ENCODE data around the gene SPHKAP.
"Not testable (repeated sequence)": the region's sequence is repeated elsewhere in the genome, so short reads cannot be mapped to it uniquely, and the experiment has no call there.

Gene SPHKAP

DNA sequence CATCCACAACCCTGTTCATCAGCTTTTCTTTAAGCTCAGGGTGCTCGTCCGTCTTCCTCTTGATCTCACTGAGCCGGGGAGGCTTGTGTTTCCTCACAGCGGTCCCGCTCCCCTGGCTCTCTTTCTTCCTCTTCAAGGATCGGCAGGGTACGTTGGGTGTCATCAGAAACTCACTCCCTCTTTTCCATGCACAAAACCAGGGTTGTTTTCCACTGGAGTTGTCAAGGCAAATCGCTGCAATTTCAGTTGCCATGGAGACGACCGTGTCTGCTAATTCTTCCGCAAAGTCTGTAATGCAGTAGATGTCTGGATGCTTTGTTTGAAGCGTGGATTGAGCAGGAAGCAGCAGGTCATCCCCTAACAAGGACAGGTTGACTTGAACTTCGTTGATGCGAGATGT, 163.7 kb downstream of the SPHKAP start:
- no peak for DNase-seq

DNA sequence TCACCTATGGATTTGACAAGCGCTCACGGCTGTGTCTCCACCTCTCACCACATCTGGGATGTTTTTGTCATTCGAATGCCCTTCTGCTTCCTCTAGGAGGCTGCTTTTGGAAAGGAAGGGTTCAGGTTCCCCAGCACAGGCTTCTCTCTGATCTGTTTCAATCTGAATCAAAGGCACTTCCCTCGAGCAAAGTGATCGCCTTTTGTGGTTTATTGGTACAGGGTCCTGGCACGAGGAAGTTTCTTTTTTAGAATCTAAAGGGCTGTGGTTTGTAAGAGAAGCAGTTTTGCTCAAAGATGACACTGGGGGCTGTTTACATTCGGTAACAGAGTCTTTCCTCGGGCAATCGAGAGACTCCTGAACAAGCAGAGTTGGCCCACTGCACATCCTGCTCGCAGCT, 165.1 kb downstream of the SPHKAP start:
- no peak for DNase-seq

DNA sequence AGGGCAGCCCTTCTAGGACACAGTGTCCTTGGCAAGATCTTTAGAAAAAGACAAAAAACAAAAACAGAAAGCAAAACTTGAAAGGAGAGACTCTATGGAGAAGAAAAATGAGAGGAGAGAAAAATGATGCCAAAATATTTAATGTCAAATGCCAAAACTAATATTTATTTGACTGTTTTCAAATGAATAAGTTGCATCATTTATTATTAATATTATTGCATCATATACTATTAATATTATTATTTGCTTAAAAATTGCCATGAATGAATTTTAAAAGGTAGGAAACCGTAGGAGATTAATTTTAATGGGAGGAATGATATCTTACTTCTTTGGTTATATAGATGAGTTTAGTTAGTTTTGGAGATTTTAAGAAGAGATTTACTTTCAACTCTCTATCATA, 165.7 kb downstream of the SPHKAP start:
- DNase-seq: no peak

DNA sequence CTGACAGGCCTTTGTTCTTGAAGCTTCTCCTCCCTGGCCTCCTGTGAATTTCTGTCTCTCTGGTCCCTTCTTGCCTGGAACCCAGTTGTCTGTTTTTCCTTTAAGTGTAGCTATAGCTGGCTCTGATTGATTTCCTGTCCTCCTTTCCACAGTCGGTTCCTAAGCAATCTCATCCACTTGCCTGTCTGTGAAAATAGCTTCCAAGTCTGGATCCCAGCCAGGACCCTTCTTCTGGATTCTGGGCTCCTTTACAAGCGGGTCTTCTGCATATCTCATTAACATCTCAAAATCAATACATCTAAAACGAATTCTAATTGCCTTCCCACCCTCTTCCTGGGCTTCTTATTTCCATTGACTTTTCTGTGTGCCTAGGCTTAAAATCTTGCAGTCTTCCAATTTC, 185.1 kb downstream of the SPHKAP start:
- no peak for DNase-seq

DNA sequence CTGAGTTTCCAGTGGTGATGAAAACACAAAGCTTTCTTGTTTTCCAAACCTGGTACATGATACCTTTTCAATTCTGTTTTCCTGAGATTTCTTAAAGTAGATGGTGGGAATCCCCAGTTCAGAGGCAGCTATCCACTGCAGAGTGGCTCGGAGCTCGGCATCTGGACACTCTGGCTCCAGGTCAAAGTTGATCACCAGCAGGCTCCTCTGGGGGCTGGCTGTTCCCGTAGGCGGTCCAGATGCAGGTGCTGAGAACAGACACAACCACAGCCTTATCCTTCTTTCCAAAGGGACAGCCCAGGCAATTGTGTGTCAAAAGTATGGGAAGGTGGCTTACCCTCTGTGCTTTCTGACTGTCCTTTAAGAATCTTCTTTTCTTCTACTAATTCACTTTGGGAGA, 190.6 kb downstream of the SPHKAP start:
- DNase-seq: no peak

DNA sequence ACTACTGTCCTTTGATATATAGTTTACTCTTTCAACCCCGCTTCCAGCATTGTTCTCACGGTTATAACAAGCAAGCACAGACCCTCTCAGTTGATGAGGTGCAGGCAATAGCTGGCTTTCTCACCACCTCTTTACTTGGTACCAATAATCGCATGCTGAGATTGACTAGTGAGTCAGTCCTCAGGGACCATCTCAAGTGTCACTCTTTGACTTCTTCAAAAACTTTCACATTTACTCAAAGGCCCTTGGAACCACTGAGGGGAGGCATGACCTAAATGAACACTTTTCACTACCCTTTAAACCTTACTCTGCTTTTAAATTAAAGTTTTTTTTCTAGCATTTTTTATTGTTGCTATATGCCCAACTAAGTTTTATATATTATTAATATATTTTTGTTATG, 208.2 kb downstream of the SPHKAP start:
- DNase-seq: no peak

DNA sequence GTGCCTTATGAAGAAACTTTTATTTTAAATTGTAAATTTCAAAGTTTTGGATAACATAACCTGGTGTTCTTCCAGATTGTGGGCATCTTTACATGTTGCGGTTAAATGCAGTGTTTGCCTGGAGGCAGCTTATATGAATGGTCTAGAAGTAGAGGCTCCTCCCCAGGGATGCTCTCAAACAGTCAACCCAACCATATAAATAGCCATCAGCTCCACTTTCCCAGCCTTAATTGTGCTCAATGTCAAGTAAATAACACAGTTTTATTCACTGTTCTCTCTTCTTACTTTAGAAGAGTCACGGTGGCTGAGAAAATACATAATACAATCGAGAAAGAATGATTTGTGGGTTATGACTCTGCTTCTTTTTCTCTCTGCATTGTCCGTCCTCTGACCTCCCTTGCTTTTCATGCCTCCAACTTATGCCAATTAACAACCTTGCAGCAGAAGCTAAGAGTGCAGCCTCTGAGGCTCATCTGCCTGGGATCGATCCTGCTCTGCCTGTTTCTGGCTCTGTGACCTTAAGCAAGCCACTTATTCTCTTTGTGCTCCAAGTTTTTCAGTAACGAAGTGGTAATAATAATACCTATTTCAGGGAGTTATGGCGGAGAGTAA, 209.8 kb downstream of the SPHKAP start:
- DNase-seq: no peak

DNA sequence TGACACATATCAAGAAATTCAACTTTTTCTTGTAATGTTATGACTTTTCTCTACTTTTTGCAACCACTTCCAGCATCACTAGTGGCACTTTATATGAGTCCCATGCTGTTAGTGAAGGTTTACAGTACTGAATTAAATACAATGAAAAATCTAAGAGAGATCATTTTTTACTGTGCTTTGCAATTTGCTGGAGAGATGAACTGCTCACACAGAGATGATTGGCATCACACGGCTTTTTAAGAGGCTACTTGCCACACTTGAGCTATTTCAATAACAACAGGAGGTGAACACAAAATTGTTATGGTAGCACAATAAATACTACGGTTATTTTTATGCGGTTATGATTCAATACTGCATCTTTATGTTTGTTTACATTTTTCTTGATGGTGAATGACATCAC, 221.2 kb downstream of the SPHKAP start:
- no peak for DNase-seq

DNA sequence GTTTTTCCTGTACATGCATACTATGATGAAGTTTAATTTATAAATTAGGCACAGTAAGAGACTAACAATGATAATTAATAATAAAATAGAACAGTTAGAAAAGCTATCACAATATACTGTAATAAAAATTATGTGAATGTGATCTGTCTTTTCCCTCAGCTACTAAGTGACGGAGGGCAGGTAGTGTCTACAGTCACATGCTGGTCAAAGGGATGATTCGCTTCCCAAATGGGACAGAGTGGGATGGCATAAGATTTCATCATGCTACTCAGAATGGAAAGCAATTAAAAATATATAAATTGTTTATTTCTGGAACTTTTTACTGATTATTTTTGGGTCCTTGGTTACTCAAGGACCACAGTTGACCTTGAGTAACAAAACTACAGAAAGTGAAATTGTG, 238.5 kb downstream of the SPHKAP start:
- DNase-seq: no peak

DNA sequence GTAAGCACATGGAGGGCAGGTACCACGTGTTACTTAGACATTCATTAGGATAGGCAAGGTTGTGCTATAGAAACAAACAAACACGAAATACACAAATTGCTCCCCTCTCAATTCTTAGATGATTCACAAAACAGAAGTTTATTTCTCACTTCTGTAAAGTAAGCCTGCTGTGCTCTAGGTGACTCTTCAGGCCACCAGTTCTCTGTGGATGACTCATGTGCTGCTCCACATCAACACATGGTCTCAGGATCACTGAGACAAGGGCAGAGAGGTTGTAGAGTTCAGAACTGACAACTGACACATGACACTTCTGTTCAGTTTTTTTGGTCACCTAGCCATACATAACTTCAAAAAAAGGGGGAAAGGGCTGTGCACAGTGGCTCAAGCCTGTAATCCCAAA, 239.5 kb downstream of the SPHKAP start:
- DNase-seq: no peak

DNA sequence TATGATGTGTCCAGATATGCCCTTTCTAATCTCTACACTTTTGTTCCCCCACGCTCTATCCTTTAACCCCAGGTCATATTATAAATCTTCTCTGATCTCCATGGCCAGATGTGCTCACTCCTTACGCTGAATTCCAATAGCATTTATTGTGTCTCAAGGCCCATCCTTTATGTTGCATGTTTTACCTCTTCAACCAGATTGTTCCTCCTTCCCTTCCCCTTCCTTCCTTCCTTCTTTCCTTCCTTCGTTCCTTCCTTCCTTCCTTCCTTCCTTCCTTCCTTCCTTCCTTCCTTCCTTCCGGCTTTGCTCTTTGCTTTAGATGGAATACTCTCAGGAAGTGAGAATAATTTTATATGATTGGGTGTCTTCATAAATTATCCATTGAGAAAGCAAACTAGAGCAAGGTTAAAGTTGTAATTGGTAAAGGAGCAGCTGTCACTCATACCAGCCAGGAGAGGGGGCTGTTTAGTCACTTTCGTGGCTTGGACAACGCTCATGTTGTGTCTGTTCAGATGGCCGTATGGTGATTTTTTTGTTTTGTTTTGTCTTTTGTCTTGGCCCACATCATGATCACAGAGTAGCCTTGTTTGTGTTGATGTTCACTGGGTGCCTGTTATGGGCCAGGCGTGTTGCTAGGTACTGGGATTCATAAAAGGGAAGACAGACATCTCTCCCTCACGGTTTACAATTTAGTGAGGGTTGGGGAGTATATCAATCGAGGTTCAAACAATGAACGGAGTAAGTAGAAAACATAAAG, 242.0 kb downstream of the SPHKAP start:
- peak; percentile 1 for DNase-seq

DNA sequence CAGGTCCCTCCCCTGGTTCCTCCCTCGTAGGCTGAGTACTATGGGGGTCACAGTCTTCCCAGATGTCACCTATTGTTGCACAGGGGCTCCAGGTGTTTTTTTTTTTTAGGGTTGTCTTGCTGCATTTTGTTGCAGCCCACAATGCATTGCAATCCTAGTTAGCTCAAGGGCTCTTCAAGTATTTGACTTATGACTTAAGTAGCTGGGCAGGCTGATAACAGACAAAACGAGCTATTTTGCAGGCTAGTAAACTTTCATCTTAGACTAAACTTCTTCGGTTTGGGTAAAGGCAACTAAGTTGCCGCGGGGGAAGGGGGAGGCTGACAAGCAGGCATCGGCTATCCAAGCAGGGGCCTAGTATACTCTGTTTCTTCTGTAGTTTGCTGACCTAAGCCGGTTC, 245.2 kb downstream of the SPHKAP start:
- not testable (repeated sequence) for DNase-seq

DNA sequence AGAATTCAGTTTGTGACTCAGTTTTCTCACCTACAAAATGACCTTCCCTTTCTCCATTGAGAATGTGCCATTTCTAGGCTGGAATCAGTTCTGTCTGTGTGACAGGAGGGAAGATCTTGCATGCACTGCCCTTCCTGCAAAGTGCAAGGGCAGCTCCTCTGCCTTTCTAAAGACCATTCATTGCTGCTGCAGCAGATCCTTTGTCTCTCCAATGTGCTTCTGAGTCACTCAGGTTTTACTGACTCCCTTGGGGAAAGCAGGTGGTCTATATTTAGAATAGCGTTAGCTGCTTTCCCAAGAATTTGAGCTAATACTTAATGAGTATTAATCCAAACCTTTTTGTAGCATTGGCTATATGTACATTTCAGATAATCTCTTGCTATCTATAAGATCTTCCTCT, 247.6 kb downstream of the SPHKAP start:
- no peak for DNase-seq

DNA sequence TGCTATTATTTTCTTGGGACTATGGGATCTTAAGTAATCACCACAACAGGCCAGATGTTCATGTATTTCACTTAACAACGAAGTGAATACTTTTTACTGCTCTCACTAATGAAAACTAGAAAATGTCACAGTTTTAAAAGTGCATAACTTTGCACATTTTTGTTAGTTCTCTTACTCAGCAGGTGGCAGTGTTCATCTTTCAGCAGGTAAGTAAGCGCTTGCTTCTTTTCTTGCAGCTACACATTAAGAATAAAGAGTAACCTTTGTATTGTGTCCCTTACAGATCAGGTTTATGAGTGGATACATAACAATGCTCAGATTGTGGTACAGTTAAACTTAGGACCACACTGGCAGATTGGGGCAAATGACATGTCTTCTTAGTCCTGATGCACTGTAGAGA, 249.1 kb downstream of the SPHKAP start:
- no peak for DNase-seq

DNA sequence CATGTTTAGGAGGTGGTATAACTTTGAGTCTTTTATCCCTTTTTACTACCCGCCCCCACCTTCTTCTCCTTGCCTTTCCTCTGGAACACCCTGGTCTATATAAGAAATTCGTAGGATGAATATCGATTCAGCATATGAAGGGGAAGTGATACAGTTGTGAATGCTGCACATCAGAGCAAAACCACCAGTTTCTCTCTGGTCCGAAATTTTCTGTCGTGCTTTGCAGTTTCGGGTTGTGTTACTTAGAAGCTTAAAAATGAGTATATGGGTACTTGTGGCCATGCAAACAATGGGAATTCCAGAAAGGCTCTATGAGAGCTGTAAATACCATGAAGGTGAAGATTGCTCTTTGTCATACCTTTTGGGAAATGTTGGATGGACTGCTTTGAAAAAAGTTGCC, 249.5 kb downstream of the SPHKAP start:
- no peak for DNase-seq
